Measurements from ENCODE around the gene VPS35. TPM values are rescaled to one million over a fixed set of nuclear protein-coding genes. Genes with fewer than 3 reads are reported as not detected.
A peak's percentile ranks its signal among the peaks of the same experiment; 100 is the strongest.

Gene VPS35
- total and polyA plus RNA-seq, 10 of the 15 experiments (the other 5 are each of a cell fraction or from before 2014, with no cell fraction given): 28.5 to 125 (median 60.6) TPM

- TF ChIP-seq BCL3 (IDR thresholded peaks at IDR 0.05; ENCODE audit: borderline replicate concordance, insufficient read depth, low read depth, low read length, poor library complexity, severe bottlenecking) (no peak), ZNF592 (IDR thresholded peaks at IDR 0.05) (no peak), SMARCA5 (IDR thresholded peaks at IDR 0.05) (no peak), TARDBP (IDR thresholded peaks at IDR 0.05; ENCODE audit: borderline replicate concordance) (no peak), RUNX3 (IDR thresholded peaks at IDR 0.05; ENCODE audit: low read length) (no peak), GATAD2B (conservative IDR thresholded peaks at IDR 0.05; ENCODE audit: low read depth) (0 out of 2 replicates have a peak, but pooled peaks have one; percentile 37)
Measured at GRCh38 chr16:46612121-46612520, 76.9 kb downstream of the VPS35 start (continued).

- no peaks in the 10 kb centered on the region for H3K9me3 ChIP-seq (replicated peaks; ENCODE audit: control insufficient read depth, insufficient read depth, low read length)
- intact Hi-C loops (cut with micrococcal nuclease; ENCODE audit: unreplicated experiment) (loop anchor here (5.0 kb wide), 1 partner anchor 55 kb away; no protein-coding TSS in a partner anchor), in situ Hi-C loops (cut with MboI) (no loop called here)
- peaks cover 6% of the 10 kb centered on the region for H3K79me2 ChIP-seq (ENCODE audit: control insufficient read depth, insufficient read depth, low read length)
- SMC1A ChIA-PET (ENCODE audit: uncharacterized antibody, unreplicated experiment): interaction anchor here (0.7 to 2.2 kb wide), 4 partner anchors 9 to 194 kb away, joined by 3 to 13 read pairs (median 4); no protein-coding TSS in a partner anchor
- H3K27ac ChIP-seq (ENCODE audit: control insufficient read depth, insufficient read depth): no peak overlapping the region
- H3K9ac ChIP-seq (ENCODE audit: control insufficient read depth, insufficient read depth, low read length): no peak overlapping the region
- peaks cover 12 to 38% of the 10 kb centered on the region in 2 experiments for H3K36me3 ChIP-seq (ENCODE audit: control insufficient read depth in 2 of 2, insufficient read depth in 2 of 2, low read length in 1 of 2)
- no peaks in the 10 kb centered on the region for H3K27me3 ChIP-seq (replicated peaks in 1 of 2; ENCODE audit: control insufficient read depth in 2 of 2, insufficient read depth in 2 of 2, low read length in 1 of 2)
- peak; percentile 12 to 46 (median 28); a peak in 2 of 6 replicates for TF ChIP-seq CTCF (IDR thresholded peaks at IDR 0.05 in 2 of 3, conservative IDR thresholded peaks at IDR 0.05 in 1 of 3; ENCODE audit: control insufficient read depth in 2 of 3, extremely low read depth in 1 of 3, insufficient read depth in 1 of 3, low read depth in 3 of 3, low read length in 3 of 3)
- no peak for TF ChIP-seq NBN (IDR thresholded peaks at IDR 0.05)
- peak; percentile 64; the same call in 1 of the 2 replicates for TF ChIP-seq RAD21 (IDR thresholded peaks at IDR 0.05; ENCODE audit: insufficient read depth, low read depth, low read length)
- peak; percentile 50; the same call in 2 of the 3 replicates for ATAC-seq
- H3K4me3 ChIP-seq: no peak overlapping the region
- FAIRE-seq: no peak
- no peaks in the 10 kb centered on the region for H4K20me1 ChIP-seq (ENCODE audit: control insufficient read depth, insufficient read depth)
- no peak overlapping the region for H3K4me2 ChIP-seq (ENCODE audit: control insufficient read depth, insufficient read depth)
- BruUV-seq (replicated peaks): no TSS peak
- CTCF ChIA-PET: interaction anchor here (1.3 to 5.1 kb wide), 6 partner anchors 9 to 185 kb away, joined by 4 to 47 read pairs (median 6); partner anchors contain the start of gene SHCBP1
- peaks cover 4% of the 10 kb centered on the region for H3K4me1 ChIP-seq (ENCODE audit: control insufficient read depth, insufficient read depth, low read length)
- 81% methylated on average over 1 of the region's 1 CpG for WGBS (ENCODE audit: insufficient coverage, insufficient replicate concordance, low lambda C conversion rate, missing lambda C conversion rate)
- RAD21 ChIA-PET (ENCODE audit: unreplicated experiment): interaction anchor here (1.1 to 1.5 kb wide), 2 partner anchors 9 to 53 kb away, joined by 3 read pairs; no protein-coding TSS in a partner anchor
- POLR2A ChIA-PET: no interaction called here
- H2AFZ ChIP-seq (ENCODE audit: control insufficient read depth, low read depth, low read length): no peak overlapping the region
- no peak for DNase-seq (ENCODE audit: low read depth, low spot score)
Measured at GRCh38 chr16:46607529-46607928, 81.4 kb downstream of the VPS35 start.

All from GM12878 (cell line).